ENCODE measurements around the gene PAQR9. TPM values are rescaled to one million over a fixed set of nuclear protein-coding genes. Genes with fewer than 3 reads are reported as not detected.
A peak's percentile ranks its signal among the peaks of the same experiment; 100 is the strongest.
"Not testable (repeated sequence)": the region's sequence is repeated elsewhere in the genome, so short reads cannot be mapped to it uniquely, and the experiment has no call there.

The PAQR9 gene
- total and polyA plus RNA-seq, 9 donors, result 0.04 to 0.08 (median 0.07) TPM; not detected in 6

GRCh38 chr3:142993958-142994442, 30.5 kb upstream of the PAQR9 start:
- 12 to 14% (median 13%) methylated on average over 4 of the region's 4 CpGs for WGBS, 3 donors
- Histone ChIP-seq H3K27me3 (no peaks in the 10 kb centered on the region), H3K27ac (no peak overlapping the region), H3K4me3 (no peak overlapping the region), H3K4me1 (ENCODE audit: insufficient read depth) (no peaks in the 10 kb centered on the region), H3K9me3 (no peaks in the 10 kb centered on the region), H3K36me3 (no peaks in the 10 kb centered on the region)
- intact Hi-C loops (cut with DNase I), result loop anchor here in 2 of 4 donors (5.0 to 10.0 kb wide), 3 partner anchors 167 to 419 kb away; partner anchors contain the start of gene ATR (in 1 of the 2)
- TF ChIP-seq CTCF (IDR thresholded peaks at IDR 0.05), result peak in 2 of 3 donors; percentile 23 to 39
- no peak for TF ChIP-seq POLR2A (IDR thresholded peaks at IDR 0.05)
- TF ChIP-seq EP300 (IDR thresholded peaks at IDR 0.05), result no peak
- DNase-seq, result peak; percentile 19 to 69 (median 52)

- 83 to 89% (median 85%) methylated on average over 7 of the region's 7 CpGs for WGBS, 3 donors
- no peak overlapping the region for H3K27ac ChIP-seq
- TF ChIP-seq EP300 (IDR thresholded peaks at IDR 0.05) (no peak), CTCF (IDR thresholded peaks at IDR 0.05) (no peak), POLR2A (IDR thresholded peaks at IDR 0.05) (no peak)
- DNase-seq, result no peak
- peaks cover 1% of the 10 kb centered on the region for H3K4me1 ChIP-seq (ENCODE audit: insufficient read depth)
- H3K36me3 ChIP-seq, result no peaks in the 10 kb centered on the region
- no peaks in the 10 kb centered on the region for H3K27me3 ChIP-seq
- H3K9me3 ChIP-seq, result no peaks in the 10 kb centered on the region
- H3K4me3 ChIP-seq, result no peak overlapping the region
- intact Hi-C loops (cut with DNase I), result loop anchor here in 2 of 4 donors (5.0 to 10.0 kb wide), 3 partner anchors 165 to 418 kb away; partner anchors contain the start of gene ATR (in 1 of the 2)
Measured at GRCh38 chr3:142992323-142992722, 28.8 kb upstream of the PAQR9 start.

DNA sequence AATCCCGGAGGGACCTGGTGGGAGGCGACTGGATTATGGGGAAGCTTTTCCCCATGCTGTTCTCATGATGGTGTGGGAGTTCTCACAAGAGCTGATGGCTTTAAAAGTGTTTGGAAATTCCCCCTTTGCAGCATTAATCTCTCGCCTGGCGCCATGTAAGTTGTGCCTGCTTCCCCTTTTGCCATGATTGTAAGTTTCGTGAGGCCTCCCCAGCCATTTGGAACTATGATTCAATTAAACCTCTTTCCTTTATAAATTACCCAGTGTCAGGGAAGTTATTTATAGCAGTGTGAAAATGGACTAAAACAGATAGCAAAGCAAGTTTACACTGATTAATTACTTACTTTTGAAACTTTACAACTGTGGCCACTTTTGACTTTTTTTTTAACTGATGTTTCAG, 27.2 kb upstream of the PAQR9 start:
- intact Hi-C loops (cut with DNase I), result loop anchor here in 2 of 4 donors (5.0 to 10.0 kb wide), 3 partner anchors 163 to 416 kb away; partner anchors contain the start of gene ATR (in 1 of the 2)
- H3K4me3 ChIP-seq, result no peak overlapping the region
- H3K36me3 ChIP-seq, result no peaks in the 10 kb centered on the region
- no peaks in the 10 kb centered on the region for H3K9me3 ChIP-seq
- 84 to 90% (median 85%) methylated on average over 5 of the region's 5 CpGs for WGBS, 3 donors
- no peak for TF ChIP-seq CTCF (IDR thresholded peaks at IDR 0.05)
- TF ChIP-seq EP300 (IDR thresholded peaks at IDR 0.05), result no peak
- no peak for DNase-seq
- H3K27ac ChIP-seq, result no peak overlapping the region
- H3K27me3 ChIP-seq, result no peaks in the 10 kb centered on the region
- H3K4me1 ChIP-seq (ENCODE audit: insufficient read depth), result peaks cover 1% of the 10 kb centered on the region

GRCh38 chr3:142988826-142989225, 25.4 kb upstream of the PAQR9 start:
- H3K9me3 ChIP-seq; H3K4me1 ChIP-seq (ENCODE audit: insufficient read depth); DNase-seq; H3K4me3 ChIP-seq; H3K36me3 ChIP-seq; H3K27ac ChIP-seq; H3K27me3 ChIP-seq: not testable (repeated sequence)
- WGBS, 3 donors, result 92 to 100% (median 100%) methylated on average over 2 of the region's 3 CpGs
- intact Hi-C loops (cut with DNase I), result loop anchor here in 2 of 4 donors (5.0 to 10.0 kb wide), 2 partner anchors 162 to 404 kb away; no protein-coding TSS in a partner anchor

- not testable (repeated sequence) for H3K27ac ChIP-seq; H3K36me3 ChIP-seq; H3K9me3 ChIP-seq; DNase-seq; H3K4me1 ChIP-seq (ENCODE audit: insufficient read depth); H3K27me3 ChIP-seq; H3K4me3 ChIP-seq
- 70 to 89% (median 78%) methylated on average over 2 of the region's 2 CpGs for WGBS, 3 donors
- intact Hi-C loops (cut with DNase I), result loop anchor here in 2 of 4 donors (5.0 to 10.0 kb wide), 2 partner anchors 161 to 403 kb away; no protein-coding TSS in a partner anchor
Measured at GRCh38 chr3:142988221-142988620, 24.7 kb upstream of the PAQR9 start.
